Endothelial cell of umbilical vein (primary cell): ENCODE data around the gene SPIRE1. TPM values are rescaled to one million over a fixed set of nuclear protein-coding genes. Genes with fewer than 3 reads are reported as not detected.

ENCODE experiments used
- BruUV-seq: library from RNA; stranded (reverse); fragments of 400-500 nt; replicated peaks from 2 replicates; lab custom pipeline; 2021; lab: Mats Ljungman, UMichigan
- CTCF ChIA-PET: fragments of 300-600, 350-600 bp; sonication (Branson Sonifier 250); formaldehyde crosslinking; loops from one replicate; lab custom pipeline; 2021; ENCODE audit warnings: antibody characterized with exemption, inconsistent platforms; lab: Charles Lee
- POLR2A ChIA-PET: fragments of 300-600, 350-600 bp; sonication (Branson Sonifier 250); formaldehyde crosslinking; loops from one replicate; lab custom pipeline; 2021; ENCODE audit warnings: antibody characterized with exemption, inconsistent platforms; lab: Charles Lee
- DNase-seq: peaks from one replicate; pipeline ENCODE4 v3.0.0-alpha.2; 2011; ENCODE audit warnings: low read depth, low spot score
- FAIRE-seq: peaks from 2 replicates; lab custom pipeline; 2011; peaks lifted over from hg19 to GRCh38; lab: Jason Lieb, UNC
- H2AFZ ChIP-seq: 2 replicates; pipeline ENCODE4 v1.6.0; 2012; ENCODE audit warnings: low read depth, low read length, control low read depth, inconsistent platforms
- H3K27ac ChIP-seq: 2 replicates; pipeline ENCODE4 v1.5.1; 2011; ENCODE audit warnings: low read depth, mild to moderate bottlenecking, control low read depth, low read length, moderate library complexity; ENCODE audit not compliant: insufficient read depth
- H3K27me3 ChIP-seq, 2 experiments: 2 replicates each; pipeline versions ENCODE4 v1.6.0 to v1.6.1; 2011; ENCODE audit warnings: low read length in 2 of 2, mixed read lengths in 1 of 2; ENCODE audit not compliant: control insufficient read depth in 2 of 2, insufficient read depth in 2 of 2
- H3K36me3 ChIP-seq, 2 experiments: 2 replicates in 1 of 2; 3 replicates in 1 of 2; pipeline ENCODE4 v1.5.1; 2011; ENCODE audit warnings: low read length in 2 of 2, mild to moderate bottlenecking in 1 of 2, moderate library complexity in 1 of 2; ENCODE audit not compliant: control insufficient read depth in 2 of 2, insufficient read depth in 2 of 2; ENCODE audit errors: extremely low read depth in 1 of 2
- H3K4me1 ChIP-seq: 3 replicates; pipeline ENCODE4 v1.5.1; 2011; ENCODE audit warnings: mild to moderate bottlenecking, low read length; ENCODE audit not compliant: control insufficient read depth, insufficient read depth; ENCODE audit errors: extremely low read depth
- H3K4me2 ChIP-seq: 2 replicates; pipeline ENCODE4 v1.6.1; 2011; ENCODE audit warnings: low read length, control low read depth, mixed read lengths; ENCODE audit not compliant: insufficient read depth
- H3K4me3 ChIP-seq, 3 experiments: fragments of 200-600 bp in 1 of 3; sonication (generic), shearing (Covaris generic) in 1 of 3; replicated peaks in 1 of 3; 2 replicates each; pipeline ENCODE4 v1.5.1; 2011 to 2016; ENCODE audit warnings: control low read depth in 3 of 3, low read length in 3 of 3, mild to moderate bottlenecking in 2 of 3, inconsistent platforms in 1 of 3, low read depth in 1 of 3, moderate library complexity in 1 of 3; ENCODE audit not compliant: insufficient read depth in 1 of 3
- H3K79me2 ChIP-seq: 2 replicates; pipeline ENCODE4 v1.6.0; 2012; ENCODE audit warnings: low read length, inconsistent platforms; ENCODE audit not compliant: control insufficient read depth, insufficient read depth
- H3K9ac ChIP-seq: replicated peaks from 2 replicates; pipeline ENCODE3; 2011; ENCODE audit warnings: low read length, control low read depth; ENCODE audit not compliant: insufficient read depth; ENCODE audit errors: extremely low read depth
- H3K9me1 ChIP-seq: replicated peaks from 3 replicates; pipeline ENCODE4 v1.6.0; 2011; ENCODE audit warnings: mild to moderate bottlenecking, low read length; ENCODE audit not compliant: control insufficient read depth, insufficient read depth; ENCODE audit errors: extremely low read depth
- H3K9me3 ChIP-seq: replicated peaks from 2 replicates; pipeline ENCODE4 v1.5.1; 2012; ENCODE audit warnings: low read length, inconsistent platforms; ENCODE audit not compliant: control insufficient read depth, insufficient read depth
- H4K20me1 ChIP-seq: replicated peaks from 2 replicates; pipeline ENCODE3; 2011; ENCODE audit warnings: mild to moderate bottlenecking, low read length; ENCODE audit not compliant: control insufficient read depth, insufficient read depth; ENCODE audit errors: extremely low read depth
- CTCF ChIP-seq, 2 donors: IDR thresholded peaks; 1 replicate in 1 of 2; 2 replicates in 1 of 2; pipeline ENCODE4 v1.5.1; 2011; ENCODE audit warnings: low read length in 2 of 2, mild to moderate bottlenecking in 2 of 2, moderate library complexity in 2 of 2, control low read depth in 1 of 2, inconsistent platforms in 1 of 2, low read depth in 1 of 2; ENCODE audit not compliant: insufficient read depth in 1 of 2; ENCODE audit errors: extremely low read depth in 1 of 2
- EZH2 ChIP-seq: IDR thresholded peaks from 2 replicates; pipeline ENCODE4 v1.6.1; 2012; ENCODE audit warnings: borderline replicate concordance, low read depth, mild to moderate bottlenecking, moderate library complexity, low read length, inconsistent platforms; ENCODE audit not compliant: severe bottlenecking
- FOS ChIP-seq: IDR thresholded peaks from 2 replicates; pipeline ENCODE4 v1.6.1; 2011; ENCODE audit warnings: mild to moderate bottlenecking, low read length, moderate library complexity, borderline replicate concordance; ENCODE audit not compliant: insufficient read depth
- GATA2 ChIP-seq: IDR thresholded peaks from 2 replicates; pipeline ENCODE4 v1.7.0; 2011; ENCODE audit warnings: low read depth, mild to moderate bottlenecking, moderate library complexity, mixed read lengths, low read length; ENCODE audit not compliant: insufficient read length, insufficient read depth
- JUN ChIP-seq: IDR thresholded peaks from 2 replicates; pipeline ENCODE4 v1.6.1; 2011; ENCODE audit warnings: borderline replicate concordance, low read depth; ENCODE audit not compliant: insufficient read length, insufficient read depth
- MYC ChIP-seq: IDR thresholded peaks from one replicate; pipeline ENCODE4 v1.6.1; 2011; ENCODE audit warnings: mild to moderate bottlenecking, low read depth, low read length
- POLR2A ChIP-seq: IDR thresholded peaks from 2 replicates; pipeline ENCODE4 v1.6.1; 2012; ENCODE audit warnings: low read depth, mild to moderate bottlenecking, control low read depth, low read length
- POLR2AphosphoS5 ChIP-seq: IDR thresholded peaks from 2 replicates; pipeline ENCODE4 v1.6.1; 2012; ENCODE audit warnings: low read depth, mild to moderate bottlenecking, control low read depth, low read length, moderate library complexity; ENCODE audit not compliant: insufficient read depth
- dilution Hi-C: fragments of 300-500 bp; cut with MboI; formaldehyde crosslinking; loops from one replicate; pipeline ENCODE4 v1.15.0; 2019; ENCODE audit warnings: low sequenced_read_pairs; ENCODE audit not compliant: extremely low pct_ligation_motif_present
- intact Hi-C: fragments of 100-400 bp; cut with micrococcal nuclease; formaldehyde crosslinking; loops from one replicate; pipeline ENCODE4 v1.10.0; 2022
- polyA plus RNA-seq, 4 experiments: library from polyadenylated mRNA; depleted of rRNA in 3 of 4; stranded (reverse) in 3 of 4; unstranded in 1 of 4; fragments of >200 nt; gene quantifications; 2 replicates each; pipeline versions ENCODE4 v1.2.1 to v1.2.3, GENCODE V29; 2011 to 2012; ENCODE audit warnings: missing spikeins in 1 of 4
- total RNA-seq: library from RNA; stranded (reverse); gene quantifications from 2 replicates; pipeline ENCODE4 v1.2.3, GENCODE V29; 2021
- TF ChIP-seq, protein P1 (sequence below): IDR thresholded peaks from 2 replicates; pipeline ENCODE4 v1.6.1; 2011; ENCODE audit not compliant: insufficient read depth, insufficient read length

SPIRE1 gene
- total and polyA plus RNA-seq, 2 donors (not counting 3 experiments of a cell fraction or from before 2014, with no cell fraction given): 13.1 to 44.0 TPM

DNA sequence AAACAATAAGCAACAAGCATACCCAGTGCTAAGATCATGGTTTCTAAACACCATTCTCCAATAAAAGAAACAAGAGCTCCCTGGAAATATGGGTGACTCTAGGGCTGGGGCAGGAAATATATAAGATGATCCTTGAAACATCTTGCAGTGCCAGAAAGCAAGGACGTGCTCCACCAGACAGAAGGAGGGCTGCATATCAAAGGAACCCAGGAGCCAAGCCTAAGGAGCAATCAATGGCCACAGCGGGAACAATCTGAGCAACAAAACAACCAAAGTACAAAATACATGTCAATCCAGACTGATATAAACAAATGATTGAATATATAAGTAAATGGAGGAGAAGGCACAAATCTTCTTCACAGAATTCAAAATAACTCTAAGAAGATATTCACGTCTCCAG lies 10.1 kb downstream of the SPIRE1 start:
- peaks cover 4% of the 10 kb centered on the region for H4K20me1 ChIP-seq
- BruUV-seq: no TSS peak
- dilution Hi-C loops: no loop called here
- H3K9me1 ChIP-seq: no peaks in the 10 kb centered on the region
- H3K27me3 ChIP-seq: no peaks in the 10 kb centered on the region
- H3K9me3 ChIP-seq: no peaks in the 10 kb centered on the region
- peaks cover 0 to 2% of the 10 kb centered on the region in 2 experiments for H3K36me3 ChIP-seq
- POLR2A ChIA-PET: no interaction called here
- TF ChIP-seq CTCF (IDR thresholded peaks at IDR 0.05; ENCODE audit: extremely low read depth in 1 of 2, insufficient read depth in 1 of 2, low read depth in 1 of 2, low read length in 2 of 2) (no peak), JUN (no peak), GATA2 (no peak), POLR2AphosphoS5 (no peak), FOS (no peak), EZH2 (no peak), MYC (no peak), POLR2A (no peak)
- TF ChIP-seq, protein P1, sequence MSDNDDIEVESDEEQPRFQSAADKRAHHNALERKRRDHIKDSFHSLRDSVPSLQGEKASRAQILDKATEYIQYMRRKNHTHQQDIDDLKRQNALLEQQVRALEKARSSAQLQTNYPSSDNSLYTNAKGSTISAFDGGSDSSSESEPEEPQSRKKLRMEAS: no peak
- FAIRE-seq: no peak
- peaks cover 91% of the 10 kb centered on the region for H3K79me2 ChIP-seq
- H3K4me2 ChIP-seq: no peak overlapping the region
- no peak overlapping the region for H3K4me3 ChIP-seq
- H3K27ac ChIP-seq: no peak overlapping the region
- intact Hi-C loops: no loop called here
- CTCF ChIA-PET: interaction anchor here (1.6 kb wide), 1 partner anchor 40 kb away, joined by 4 read pairs; no protein-coding TSS in a partner anchor
- H3K9ac ChIP-seq: no peak overlapping the region
- H3K4me1 ChIP-seq: peaks cover 8% of the 10 kb centered on the region
- DNase-seq: no peak
- H2AFZ ChIP-seq: no peak overlapping the region
